ENCODE results near the gene RRAGC. TPM values are rescaled to one million over a fixed set of nuclear protein-coding genes. Genes with fewer than 3 reads are reported as not detected.

RRAGC gene
- total and polyA plus RNA-seq, 3 donors from 2014 or later: 25.2 to 40.3 (median 29.5) TPM

DNA sequence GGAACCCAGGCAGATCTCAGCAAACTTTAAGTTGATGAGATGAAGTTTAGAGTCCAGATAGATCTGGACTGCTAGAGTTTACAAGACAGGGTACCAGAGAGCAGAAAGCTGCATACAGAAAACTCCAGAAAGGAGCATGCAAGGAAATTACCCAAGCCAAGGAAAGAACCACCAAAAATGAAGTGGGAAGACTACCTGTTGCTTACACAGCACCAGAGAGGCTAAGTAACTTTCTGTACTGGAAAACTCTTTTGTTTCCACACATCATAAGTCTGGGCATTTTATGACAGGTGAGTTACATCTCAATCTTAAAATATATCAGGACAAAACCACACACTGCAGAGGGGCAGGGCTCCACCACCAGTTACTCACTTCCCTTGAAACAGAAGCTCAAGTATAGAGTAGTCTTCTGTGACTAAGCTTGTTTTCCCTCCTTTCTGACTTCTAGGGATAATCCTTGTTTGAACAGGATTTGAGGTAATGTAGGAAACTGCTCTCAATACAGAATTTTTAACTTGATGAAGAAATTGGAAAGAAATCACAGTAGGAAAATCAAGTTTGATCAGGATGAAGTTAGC is 39.2 kb upstream of the RRAGC start:
- intact Hi-C loops (cut with DNase I; ENCODE audit: low total_unique reads): no loop called here
- Histone ChIP-seq H3K27me3 (no peaks in the 10 kb centered on the region), H3K27ac (no peak overlapping the region), H3K9me3 (no peaks in the 10 kb centered on the region), H3K36me3 (ENCODE audit: low read depth, missing control alignments) (no peaks in the 10 kb centered on the region), H3K4me3 (no peak overlapping the region), H3K4me1 (no peaks in the 10 kb centered on the region)
- TF ChIP-seq POLR2A (IDR thresholded peaks at IDR 0.05): no peak
- TF ChIP-seq, protein P1, sequence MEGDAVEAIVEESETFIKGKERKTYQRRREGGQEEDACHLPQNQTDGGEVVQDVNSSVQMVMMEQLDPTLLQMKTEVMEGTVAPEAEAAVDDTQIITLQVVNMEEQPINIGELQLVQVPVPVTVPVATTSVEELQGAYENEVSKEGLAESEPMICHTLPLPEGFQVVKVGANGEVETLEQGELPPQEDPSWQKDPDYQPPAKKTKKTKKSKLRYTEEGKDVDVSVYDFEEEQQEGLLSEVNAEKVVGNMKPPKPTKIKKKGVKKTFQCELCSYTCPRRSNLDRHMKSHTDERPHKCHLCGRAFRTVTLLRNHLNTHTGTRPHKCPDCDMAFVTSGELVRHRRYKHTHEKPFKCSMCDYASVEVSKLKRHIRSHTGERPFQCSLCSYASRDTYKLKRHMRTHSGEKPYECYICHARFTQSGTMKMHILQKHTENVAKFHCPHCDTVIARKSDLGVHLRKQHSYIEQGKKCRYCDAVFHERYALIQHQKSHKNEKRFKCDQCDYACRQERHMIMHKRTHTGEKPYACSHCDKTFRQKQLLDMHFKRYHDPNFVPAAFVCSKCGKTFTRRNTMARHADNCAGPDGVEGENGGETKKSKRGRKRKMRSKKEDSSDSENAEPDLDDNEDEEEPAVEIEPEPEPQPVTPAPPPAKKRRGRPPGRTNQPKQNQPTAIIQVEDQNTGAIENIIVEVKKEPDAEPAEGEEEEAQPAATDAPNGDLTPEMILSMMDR (IDR thresholded peaks at IDR 0.05): no peak
- DNase-seq: no peak

- Histone ChIP-seq H3K27ac (no peak overlapping the region), H3K4me3 (no peak overlapping the region), H3K27me3 (no peaks in the 10 kb centered on the region), H3K36me3 (ENCODE audit: low read depth, missing control alignments) (no peaks in the 10 kb centered on the region), H3K4me1 (no peaks in the 10 kb centered on the region), H3K9me3 (no peaks in the 10 kb centered on the region)
- DNase-seq: no peak
- intact Hi-C loops (cut with DNase I; ENCODE audit: low total_unique reads): no loop called here
- TF ChIP-seq, protein P1 (IDR thresholded peaks at IDR 0.05): no peak
- no peak for TF ChIP-seq POLR2A (IDR thresholded peaks at IDR 0.05)
- 92 to 96% methylated on average over 2 of the region's 2 CpGs for WGBS, 2 donors
Measured at GRCh38 chr1:38896169-38896568, 36.6 kb upstream of the RRAGC start.

DNA sequence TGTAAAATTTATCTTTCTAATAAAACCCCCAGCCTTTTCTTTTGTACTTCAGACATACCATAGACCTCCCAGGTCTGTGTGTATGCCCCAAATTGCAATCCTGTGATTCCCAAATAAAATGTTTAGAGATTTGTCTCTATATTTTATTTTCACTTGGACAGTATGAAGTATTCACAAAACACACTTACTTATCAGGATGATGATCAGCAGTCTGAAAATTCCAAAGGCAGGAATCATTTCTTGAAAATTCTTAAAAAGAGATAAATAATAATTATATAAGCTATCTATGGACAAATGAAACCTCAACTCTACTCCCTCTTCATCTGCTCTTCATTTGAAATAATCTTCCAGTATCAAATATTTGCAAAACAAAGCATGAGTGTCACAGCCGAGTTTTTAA is 33.4 kb upstream of the RRAGC start:
- intact Hi-C loops (cut with DNase I; ENCODE audit: low total_unique reads): no loop called here
- WGBS, 2 donors: 78 to 90% methylated on average over 1 of the region's 1 CpG

GRCh38 chr1:38891753-38892152 is 32.2 kb upstream of the RRAGC start:
- intact Hi-C loops (cut with DNase I; ENCODE audit: low total_unique reads): no loop called here
- TF ChIP-seq, protein P1 (IDR thresholded peaks at IDR 0.05): no peak
- TF ChIP-seq POLR2A (IDR thresholded peaks at IDR 0.05): no peak
- Histone ChIP-seq H3K9me3 (no peaks in the 10 kb centered on the region), H3K27ac (no peak overlapping the region), H3K4me1 (no peaks in the 10 kb centered on the region), H3K4me3 (no peak overlapping the region), H3K36me3 (ENCODE audit: low read depth, missing control alignments) (no peaks in the 10 kb centered on the region), H3K27me3 (no peaks in the 10 kb centered on the region)
- WGBS, 2 donors: 95% methylated on average over 1 of the region's 1 CpG
- DNase-seq: no peak

More for the DNA sequence above, 33.4 kb upstream of the RRAGC start:
- Histone ChIP-seq H3K9me3 (no peaks in the 10 kb centered on the region), H3K27me3 (no peaks in the 10 kb centered on the region), H3K4me1 (no peaks in the 10 kb centered on the region), H3K27ac (no peak overlapping the region), H3K4me3 (no peak overlapping the region), H3K36me3 (ENCODE audit: low read depth, missing control alignments) (no peaks in the 10 kb centered on the region)
- no peak for DNase-seq
- TF ChIP-seq, protein P1 (IDR thresholded peaks at IDR 0.05): no peak
- TF ChIP-seq POLR2A (IDR thresholded peaks at IDR 0.05): no peak

- DNase-seq: no peak
- Histone ChIP-seq H3K9me3 (no peaks in the 10 kb centered on the region), H3K27me3 (no peaks in the 10 kb centered on the region), H3K36me3 (ENCODE audit: low read depth, missing control alignments) (no peaks in the 10 kb centered on the region), H3K4me3 (no peak overlapping the region), H3K4me1 (no peaks in the 10 kb centered on the region), H3K27ac (no peak overlapping the region)
- TF ChIP-seq, protein P1 (IDR thresholded peaks at IDR 0.05): no peak
- no peak for TF ChIP-seq POLR2A (IDR thresholded peaks at IDR 0.05)
- WGBS, 2 donors: 65 to 82% methylated on average over 5 of the region's 5 CpGs
- intact Hi-C loops (cut with DNase I; ENCODE audit: low total_unique reads): no loop called here
Measured at GRCh38 chr1:38889589-38889988, 30.0 kb upstream of the RRAGC start.

All from testis (tissue), 3 donors.